ENCODE measurements around the gene C20orf144. TPM values are rescaled to one million over a fixed set of nuclear protein-coding genes. Genes with fewer than 3 reads are reported as not detected.
A peak's percentile ranks its signal among the peaks of the same experiment; 100 is the strongest.

The C20orf144 gene
- total RNA-seq, 1 donor from 2014 or later: 0.82 TPM

DNA sequence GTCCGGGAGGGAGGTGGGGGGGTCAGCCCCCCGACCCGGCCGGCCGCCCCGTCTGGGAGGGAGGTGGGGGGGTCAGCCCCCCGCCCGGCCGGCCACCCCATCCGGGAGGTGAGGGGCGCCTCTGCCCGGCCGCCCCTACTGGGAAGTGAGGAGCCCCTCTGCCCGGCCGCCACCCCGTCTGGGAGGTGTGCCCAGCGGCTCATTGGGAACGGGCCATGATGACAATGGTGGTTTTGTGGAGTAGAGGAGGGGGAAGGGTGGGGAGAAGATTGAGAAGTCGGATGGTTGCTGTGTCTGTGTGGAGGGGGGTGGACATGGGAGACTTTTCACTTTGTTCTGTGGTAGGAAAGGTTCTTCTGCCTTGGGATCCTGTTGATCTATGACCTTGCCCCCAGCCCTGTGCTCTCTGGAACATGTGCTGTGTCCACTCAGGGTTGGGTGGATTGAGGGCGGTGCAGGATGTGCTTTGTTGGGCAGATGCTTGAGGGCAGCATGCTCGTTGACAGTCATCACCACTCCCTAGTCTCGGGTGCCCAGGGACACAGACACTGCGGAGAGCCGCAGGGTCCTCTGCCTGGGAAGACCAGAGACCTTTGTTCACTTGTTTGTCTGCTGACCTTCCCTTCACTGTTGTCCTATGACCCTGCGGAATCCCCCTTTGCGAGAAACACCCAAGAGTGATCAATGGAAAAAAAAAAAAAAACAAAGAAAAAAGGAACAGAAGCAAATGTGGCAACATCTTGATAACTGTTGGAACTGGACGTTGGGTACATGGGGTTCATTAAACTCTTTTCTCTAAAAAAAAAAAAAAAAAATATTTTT, 39.7 kb downstream of the C20orf144 start:
- H3K27me3 Mint-ChIP-seq: no peaks in the 10 kb centered on the region
- no peak overlapping the region for H3K27ac Mint-ChIP-seq
- H3K36me3 Mint-ChIP-seq: no peaks in the 10 kb centered on the region
- peaks cover 4% of the 10 kb centered on the region for H3K4me1 Mint-ChIP-seq (ENCODE audit: unreplicated experiment)
- TF ChIP-seq CTCF (conservative IDR thresholded peaks at IDR 0.05): no peak
- DNase-seq (ENCODE audit: extremely low spot score, unreplicated experiment): no peak
- H3K9me3 Mint-ChIP-seq: no peaks in the 10 kb centered on the region
- no peak overlapping the region for H3K4me3 Mint-ChIP-seq

DNA sequence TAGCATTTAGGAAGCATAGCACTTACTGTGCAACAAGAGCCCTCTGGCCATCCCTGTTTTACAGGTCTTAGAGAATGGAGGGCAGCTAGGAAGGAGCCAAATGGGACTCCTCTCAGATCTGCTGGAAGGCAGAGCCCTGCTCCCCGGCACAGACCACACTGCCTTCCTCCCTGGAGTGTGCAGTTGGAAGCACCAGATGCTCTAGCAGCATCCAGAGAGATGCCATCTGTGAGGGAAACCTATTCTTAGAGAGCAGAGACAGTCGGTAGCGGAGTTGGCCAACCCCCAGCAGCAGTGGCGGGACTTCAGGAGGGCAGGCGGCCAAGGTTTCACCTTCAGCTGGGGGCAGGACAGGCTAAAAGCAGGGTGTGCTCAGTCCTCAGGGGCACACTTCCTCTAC, 40.7 kb downstream of the C20orf144 start:
- Mint-ChIP-seq H3K27ac (no peak overlapping the region), H3K27me3 (no peaks in the 10 kb centered on the region), H3K9me3 (no peaks in the 10 kb centered on the region), H3K4me1 (ENCODE audit: unreplicated experiment) (no peaks in the 10 kb centered on the region), H3K36me3 (no peaks in the 10 kb centered on the region), H3K4me3 (no peak overlapping the region)
- TF ChIP-seq CTCF (conservative IDR thresholded peaks at IDR 0.05): no peak
- no peak for DNase-seq (ENCODE audit: extremely low spot score, unreplicated experiment)

DNA sequence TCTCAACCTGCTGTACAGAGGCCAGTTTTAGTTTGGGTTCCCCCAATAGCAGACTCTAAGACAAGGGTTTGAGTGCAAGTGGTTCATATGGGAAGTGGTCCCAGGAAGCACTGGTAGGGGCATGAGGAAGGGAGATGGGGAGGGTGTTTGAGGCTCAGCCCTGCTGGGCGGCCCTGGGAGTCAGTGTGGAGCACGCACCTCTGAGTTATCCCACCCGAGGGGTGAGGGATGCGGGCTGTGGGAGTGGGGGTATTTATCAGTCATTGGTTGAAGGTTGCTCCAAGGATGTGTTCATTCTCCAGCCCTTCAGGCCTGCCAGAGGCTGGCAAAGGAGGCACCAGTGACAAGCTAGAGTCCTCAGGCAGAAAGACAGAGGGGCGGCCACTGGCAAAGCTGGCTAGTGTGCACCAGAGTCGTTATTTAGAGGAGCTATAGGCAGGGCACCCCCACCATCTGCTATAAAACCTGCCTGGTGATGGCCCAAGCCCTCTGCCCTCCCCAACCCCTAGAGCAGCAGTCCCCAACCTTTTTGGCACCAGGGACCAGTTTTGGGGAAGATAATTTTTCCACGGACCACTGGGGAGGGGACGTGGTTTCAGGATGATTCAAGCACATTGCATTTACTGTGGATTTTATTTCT, 41.5 kb downstream of the C20orf144 start:
- no peak for TF ChIP-seq CTCF (conservative IDR thresholded peaks at IDR 0.05)
- Mint-ChIP-seq H3K9me3 (no peaks in the 10 kb centered on the region), H3K27me3 (no peaks in the 10 kb centered on the region)

GRCh38 chr20:33704197-33704924, 42.2 kb downstream of the C20orf144 start:
- no peak overlapping the region for H3K27ac Mint-ChIP-seq
- no peaks in the 10 kb centered on the region for H3K36me3 Mint-ChIP-seq
- no peaks in the 10 kb centered on the region for H3K27me3 Mint-ChIP-seq
- H3K4me1 Mint-ChIP-seq (ENCODE audit: unreplicated experiment): no peaks in the 10 kb centered on the region
- TF ChIP-seq CTCF (conservative IDR thresholded peaks at IDR 0.05): no peak
- DNase-seq (ENCODE audit: extremely low spot score, unreplicated experiment): no peak
- H3K4me3 Mint-ChIP-seq: no peak overlapping the region
- H3K9me3 Mint-ChIP-seq: no peaks in the 10 kb centered on the region

More for the DNA sequence above, 41.5 kb downstream of the C20orf144 start:
- Mint-ChIP-seq H3K4me1 (ENCODE audit: unreplicated experiment) (no peaks in the 10 kb centered on the region), H3K27ac (peak overlapping the region; percentile 49), H3K36me3 (no peaks in the 10 kb centered on the region), H3K4me3 (no peak overlapping the region)
- no peak for DNase-seq (ENCODE audit: extremely low spot score, unreplicated experiment)

DNA sequence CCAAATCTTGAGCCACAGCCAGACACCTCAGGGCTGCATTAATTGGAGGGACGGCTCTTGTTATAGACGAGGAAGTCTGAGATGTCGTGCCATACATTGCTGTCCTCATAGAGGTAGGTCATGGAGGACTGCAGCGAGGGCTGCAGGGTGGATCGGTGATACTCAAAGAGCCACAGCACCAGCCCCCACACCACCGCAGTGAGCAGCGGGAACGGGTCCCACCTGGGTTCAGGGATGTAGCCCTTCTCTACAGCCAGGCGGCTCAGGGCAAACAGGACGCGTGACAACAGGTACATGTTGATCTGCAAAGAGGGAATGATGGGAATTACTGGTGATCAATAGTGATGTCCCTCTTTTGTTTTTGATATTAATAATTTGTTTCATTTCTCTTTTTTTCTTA, 45.5 kb downstream of the C20orf144 start:
- no peak for TF ChIP-seq CTCF (conservative IDR thresholded peaks at IDR 0.05)
- H3K27ac Mint-ChIP-seq: no peak overlapping the region

More for the DNA sequence above, 45.5 kb downstream of the C20orf144 start:
- Mint-ChIP-seq H3K36me3 (no peaks in the 10 kb centered on the region), H3K27me3 (no peaks in the 10 kb centered on the region), H3K4me1 (ENCODE audit: unreplicated experiment) (peaks cover 6% of the 10 kb centered on the region), H3K9me3 (no peaks in the 10 kb centered on the region), H3K4me3 (no peak overlapping the region)
- DNase-seq (ENCODE audit: extremely low spot score, unreplicated experiment): no peak

Measured in type B pancreatic cell (in vitro differentiated cells).